NT2/D1 (cell line): ENCODE measurements around the gene EPB41L4B.

Experiments
- SUZ12 ChIP-seq: IDR thresholded peaks from 2 replicates; pipeline ENCODE4 v1.6.1; 2011; ENCODE audit not compliant: insufficient read length, insufficient read depth; ENCODE audit errors: extremely low read depth
- YY1 ChIP-seq: IDR thresholded peaks from 2 replicates; pipeline ENCODE4 v1.6.1; 2011; ENCODE audit not compliant: insufficient read length, insufficient read depth
- ZNF274 ChIP-seq: IDR thresholded peaks from 2 replicates; pipeline ENCODE4 v1.6.1; 2011; ENCODE audit warnings: mild to moderate bottlenecking, low read depth, low read length

DNA sequence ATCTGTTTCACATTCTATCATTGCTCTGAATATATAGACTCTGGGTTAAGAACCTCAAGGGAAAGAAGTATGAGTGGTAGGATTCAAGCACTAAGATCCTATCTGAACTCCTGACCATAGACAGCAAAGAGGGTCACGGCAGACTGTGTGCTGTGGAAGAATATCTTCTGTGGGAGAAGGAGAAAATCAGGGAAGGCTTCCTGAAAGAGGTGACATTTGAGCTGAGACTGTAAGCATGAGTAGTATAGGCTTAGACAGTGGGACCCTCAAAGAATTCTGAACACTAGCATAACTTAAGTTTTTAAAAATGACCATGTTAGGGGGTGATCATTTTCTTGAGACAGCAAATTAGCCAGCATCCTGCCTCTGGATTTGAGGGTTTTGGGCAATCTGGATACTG, 157.7 kb downstream of the EPB41L4B start:
- TF ChIP-seq YY1: no peak
- no peak for TF ChIP-seq ZNF274
- no peak for TF ChIP-seq SUZ12
